ENCODE data around the gene UBE4B. TPM values are rescaled to one million over a fixed set of nuclear protein-coding genes. Genes with fewer than 3 reads are reported as not detected.

The UBE4B gene
- total and polyA plus RNA-seq, 10 of the 15 experiments (the other 5 are each of a cell fraction or from before 2014, with no cell fraction given), result 2.9 to 32.6 (median 20.7) TPM

DNA sequence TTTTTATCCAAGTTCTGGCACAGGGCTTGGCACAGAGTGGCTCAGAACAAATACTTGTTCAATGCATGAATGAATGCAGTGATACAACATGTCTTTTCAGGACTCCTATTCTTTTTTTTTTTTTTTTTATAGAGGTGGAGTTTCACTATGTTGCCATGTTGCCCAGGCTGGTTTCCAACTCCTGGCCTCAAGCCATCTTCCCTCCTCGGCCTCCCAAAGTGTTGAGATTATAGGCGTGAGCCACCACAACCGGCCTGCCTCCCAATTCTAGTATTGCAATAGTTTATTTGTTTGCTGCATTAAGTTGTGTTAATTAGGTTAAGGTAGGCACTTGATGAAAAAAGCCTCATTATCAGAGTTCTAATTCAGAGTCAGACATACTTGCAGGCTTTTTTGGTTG is 17.9 kb downstream of the UBE4B start:
- POLR2A ChIA-PET, result no interaction called here
- no peak overlapping the region for H3K4me3 ChIP-seq
- CTCF ChIA-PET, result no interaction called here
- no peak overlapping the region for H2AFZ ChIP-seq (ENCODE audit: control insufficient read depth, low read depth, low read length)
- no peaks in the 10 kb centered on the region; the same call in 1 of the 2 replicates for H3K4me1 ChIP-seq (ENCODE audit: control insufficient read depth, insufficient read depth, low read length)
- intact Hi-C loops (cut with micrococcal nuclease; ENCODE audit: unreplicated experiment) (no loop called here), in situ Hi-C loops (cut with MboI) (no loop called here)
- H3K4me2 ChIP-seq (ENCODE audit: control insufficient read depth, insufficient read depth), result no peak overlapping the region
- TF ChIP-seq WRNIP1 (IDR thresholded peaks at IDR 0.05; ENCODE audit: borderline replicate concordance, low read depth, low read length) (no peak), TCF3 (IDR thresholded peaks at IDR 0.05; ENCODE audit: borderline replicate concordance, insufficient read depth, low read depth, low read length) (no peak), BRCA1 (IDR thresholded peaks at IDR 0.05; ENCODE audit: low read depth, low read length) (no peak), SMAD1 (IDR thresholded peaks at IDR 0.05; ENCODE audit: low read depth, partially characterized antibody) (no peak), NFYA (IDR thresholded peaks at IDR 0.05; ENCODE audit: borderline replicate concordance, low read depth, low read length) (no peak), KLF5 (IDR thresholded peaks at IDR 0.05; ENCODE audit: partially characterized antibody) (no peak), SRF (IDR thresholded peaks at IDR 0.05; ENCODE audit: low read depth in 2 of 2, low read length in 2 of 2) (no peak), NR2C2 (IDR thresholded peaks at IDR 0.05; ENCODE audit: borderline replicate concordance, control insufficient read depth, insufficient read length, low read depth) (no peak), CHD2 (IDR thresholded peaks at IDR 0.05; ENCODE audit: borderline replicate concordance, low read depth, low read length) (no peak)
- TF ChIP-seq, protein P1, sequence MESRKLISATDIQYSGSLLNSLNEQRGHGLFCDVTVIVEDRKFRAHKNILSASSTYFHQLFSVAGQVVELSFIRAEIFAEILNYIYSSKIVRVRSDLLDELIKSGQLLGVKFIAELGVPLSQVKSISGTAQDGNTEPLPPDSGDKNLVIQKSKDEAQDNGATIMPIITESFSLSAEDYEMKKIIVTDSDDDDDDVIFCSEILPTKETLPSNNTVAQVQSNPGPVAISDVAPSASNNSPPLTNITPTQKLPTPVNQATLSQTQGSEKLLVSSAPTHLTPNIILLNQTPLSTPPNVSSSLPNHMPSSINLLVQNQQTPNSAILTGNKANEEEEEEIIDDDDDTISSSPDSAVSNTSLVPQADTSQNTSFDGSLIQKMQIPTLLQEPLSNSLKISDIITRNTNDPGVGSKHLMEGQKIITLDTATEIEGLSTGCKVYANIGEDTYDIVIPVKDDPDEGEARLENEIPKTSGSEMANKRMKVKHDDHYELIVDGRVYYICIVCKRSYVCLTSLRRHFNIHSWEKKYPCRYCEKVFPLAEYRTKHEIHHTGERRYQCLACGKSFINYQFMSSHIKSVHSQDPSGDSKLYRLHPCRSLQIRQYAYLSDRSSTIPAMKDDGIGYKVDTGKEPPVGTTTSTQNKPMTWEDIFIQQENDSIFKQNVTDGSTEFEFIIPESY (IDR thresholded peaks at IDR 0.05), result no peak
- TF ChIP-seq, protein P2, sequence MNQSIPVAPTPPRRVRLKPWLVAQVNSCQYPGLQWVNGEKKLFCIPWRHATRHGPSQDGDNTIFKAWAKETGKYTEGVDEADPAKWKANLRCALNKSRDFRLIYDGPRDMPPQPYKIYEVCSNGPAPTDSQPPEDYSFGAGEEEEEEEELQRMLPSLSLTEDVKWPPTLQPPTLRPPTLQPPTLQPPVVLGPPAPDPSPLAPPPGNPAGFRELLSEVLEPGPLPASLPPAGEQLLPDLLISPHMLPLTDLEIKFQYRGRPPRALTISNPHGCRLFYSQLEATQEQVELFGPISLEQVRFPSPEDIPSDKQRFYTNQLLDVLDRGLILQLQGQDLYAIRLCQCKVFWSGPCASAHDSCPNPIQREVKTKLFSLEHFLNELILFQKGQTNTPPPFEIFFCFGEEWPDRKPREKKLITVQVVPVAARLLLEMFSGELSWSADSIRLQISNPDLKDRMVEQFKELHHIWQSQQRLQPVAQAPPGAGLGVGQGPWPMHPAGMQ (IDR thresholded peaks at IDR 0.05; ENCODE audit: borderline replicate concordance), result no peak
- no peak for DNase-seq (ENCODE audit: low read depth, low spot score)
- 93% methylated on average over 3 of the region's 3 CpGs for WGBS (ENCODE audit: insufficient coverage, insufficient replicate concordance, low lambda C conversion rate, missing lambda C conversion rate)
- H3K79me2 ChIP-seq (ENCODE audit: control insufficient read depth, insufficient read depth, low read length), result peaks cover 14% of the 10 kb centered on the region
- no TSS peak for BruUV-seq (replicated peaks)
- no peak for ATAC-seq
- peaks cover 0 to 13% of the 10 kb centered on the region in 2 experiments; a peak in 3 of 4 replicates for H3K36me3 ChIP-seq (ENCODE audit: control insufficient read depth in 2 of 2, insufficient read depth in 2 of 2, low read length in 1 of 2)
- FAIRE-seq, result no peak
- no peaks in the 10 kb centered on the region for H4K20me1 ChIP-seq (ENCODE audit: control insufficient read depth, insufficient read depth)
- SMC1A ChIA-PET (ENCODE audit: uncharacterized antibody, unreplicated experiment), result interaction anchor here (0.8 kb wide), 1 partner anchor 119 kb away, joined by 3 read pairs; no protein-coding TSS in a partner anchor
- H3K9ac ChIP-seq (ENCODE audit: control insufficient read depth, insufficient read depth, low read length), result no peak overlapping the region
- RAD21 ChIA-PET (ENCODE audit: unreplicated experiment), result no interaction called here
- no peaks in the 10 kb centered on the region for H3K27me3 ChIP-seq (replicated peaks in 1 of 2; ENCODE audit: control insufficient read depth in 2 of 2, insufficient read depth in 2 of 2, low read length in 1 of 2)
- H3K9me3 ChIP-seq (replicated peaks; ENCODE audit: control insufficient read depth, insufficient read depth, low read length), result no peaks in the 10 kb centered on the region
- no peak overlapping the region for H3K27ac ChIP-seq (ENCODE audit: control insufficient read depth, insufficient read depth)
